Nephron progenitor cell (in vitro differentiated cells): Measurements from ENCODE around the gene AKR1A1.
A peak's percentile ranks its signal among the peaks of the same experiment; 100 is the strongest.

Experiments
- DNase-seq: peaks from one replicate; pipeline ENCODE4 v3.0.0; 2021
- H3K27ac Mint-ChIP-seq: 2 replicates; pipeline ENCODE4 v1.8.0; 2021; ENCODE audit warnings: mild to moderate bottlenecking, moderate library complexity, mixed read lengths
- H3K27me3 Mint-ChIP-seq: 2 replicates; pipeline ENCODE4 v1.8.0; 2021; ENCODE audit warnings: mild to moderate bottlenecking, low read depth, mixed read lengths; ENCODE audit not compliant: poor library complexity
- H3K36me3 Mint-ChIP-seq: 2 replicates; pipeline ENCODE4 v1.8.0; 2021; ENCODE audit warnings: low read depth, mixed read lengths
- H3K4me1 Mint-ChIP-seq: 2 replicates; pipeline ENCODE4 v1.8.0; 2021; ENCODE audit warnings: mixed read lengths
- H3K4me3 Mint-ChIP-seq: 2 replicates; pipeline ENCODE4 v1.8.0; 2021; ENCODE audit warnings: mild to moderate bottlenecking, moderate library complexity, mixed read lengths
- H3K9me3 Mint-ChIP-seq: 2 replicates; pipeline ENCODE4 v1.8.0; 2021; ENCODE audit warnings: mild to moderate bottlenecking, moderate library complexity, mixed read lengths
- TF ChIP-seq, protein P1 (sequence below): fragments of 200-600 bp; sonication (generic); IDR thresholded peaks from 2 replicates; pipeline ENCODE4 v1.5.0; 2021; ENCODE audit warnings: antibody characterized with exemption

AKR1A1 gene

GRCh38 chr1:45610589-45611226, 60.1 kb downstream of the AKR1A1 start:
- no peak for DNase-seq
- Mint-ChIP-seq H3K27me3 (no peaks in the 10 kb centered on the region), H3K4me1 (no peaks in the 10 kb centered on the region), H3K9me3 (no peaks in the 10 kb centered on the region), H3K4me3 (no peak overlapping the region), H3K36me3 (peaks cover 86% of the 10 kb centered on the region), H3K27ac (peak overlapping the region; percentile 88)
- TF ChIP-seq, protein P1, sequence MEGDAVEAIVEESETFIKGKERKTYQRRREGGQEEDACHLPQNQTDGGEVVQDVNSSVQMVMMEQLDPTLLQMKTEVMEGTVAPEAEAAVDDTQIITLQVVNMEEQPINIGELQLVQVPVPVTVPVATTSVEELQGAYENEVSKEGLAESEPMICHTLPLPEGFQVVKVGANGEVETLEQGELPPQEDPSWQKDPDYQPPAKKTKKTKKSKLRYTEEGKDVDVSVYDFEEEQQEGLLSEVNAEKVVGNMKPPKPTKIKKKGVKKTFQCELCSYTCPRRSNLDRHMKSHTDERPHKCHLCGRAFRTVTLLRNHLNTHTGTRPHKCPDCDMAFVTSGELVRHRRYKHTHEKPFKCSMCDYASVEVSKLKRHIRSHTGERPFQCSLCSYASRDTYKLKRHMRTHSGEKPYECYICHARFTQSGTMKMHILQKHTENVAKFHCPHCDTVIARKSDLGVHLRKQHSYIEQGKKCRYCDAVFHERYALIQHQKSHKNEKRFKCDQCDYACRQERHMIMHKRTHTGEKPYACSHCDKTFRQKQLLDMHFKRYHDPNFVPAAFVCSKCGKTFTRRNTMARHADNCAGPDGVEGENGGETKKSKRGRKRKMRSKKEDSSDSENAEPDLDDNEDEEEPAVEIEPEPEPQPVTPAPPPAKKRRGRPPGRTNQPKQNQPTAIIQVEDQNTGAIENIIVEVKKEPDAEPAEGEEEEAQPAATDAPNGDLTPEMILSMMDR = no peak

DNA sequence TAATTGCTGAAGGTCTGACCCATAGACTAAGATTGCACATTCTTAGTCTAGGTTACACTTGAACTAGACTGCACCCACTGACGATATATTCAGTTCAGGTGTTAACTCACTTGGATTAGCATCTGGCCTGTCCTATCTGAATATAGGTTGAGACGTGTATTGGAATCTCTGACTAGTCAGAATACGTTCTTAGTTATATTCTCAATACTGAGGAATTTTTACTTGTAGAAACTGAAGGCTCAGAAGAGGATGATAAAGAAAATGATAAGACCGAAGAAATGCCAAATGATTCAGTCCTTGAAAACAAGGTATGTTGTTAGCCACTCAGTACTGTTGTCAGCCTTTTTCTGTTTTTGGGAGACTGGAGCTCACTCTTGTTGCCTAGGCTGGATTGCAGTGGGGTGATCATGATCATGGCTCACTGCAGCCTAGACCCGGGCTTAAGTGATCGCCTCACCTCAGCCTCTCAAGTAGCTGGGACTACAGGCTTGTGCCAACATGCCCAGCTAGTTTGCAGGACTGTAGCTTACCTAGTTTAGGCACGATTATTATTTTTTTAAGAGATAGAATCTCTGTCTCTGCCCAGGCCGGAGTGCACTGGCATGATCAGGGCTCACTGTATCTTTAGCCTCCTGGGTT, 62.4 kb downstream of the AKR1A1 start:
- Mint-ChIP-seq H3K27ac (peak overlapping the region; percentile 7), H3K4me3 (no peak overlapping the region), H3K4me1 (no peaks in the 10 kb centered on the region)

GRCh38 chr1:45615885-45616284, 65.3 kb downstream of the AKR1A1 start:
- Mint-ChIP-seq H3K27me3 (no peaks in the 10 kb centered on the region), H3K4me1 (no peaks in the 10 kb centered on the region)

More for the DNA sequence above, 62.4 kb downstream of the AKR1A1 start:
- Mint-ChIP-seq H3K36me3 (peaks cover 81% of the 10 kb centered on the region), H3K9me3 (no peaks in the 10 kb centered on the region), H3K27me3 (no peaks in the 10 kb centered on the region)
- TF ChIP-seq, protein P1 = no peak
- no peak for DNase-seq

DNA sequence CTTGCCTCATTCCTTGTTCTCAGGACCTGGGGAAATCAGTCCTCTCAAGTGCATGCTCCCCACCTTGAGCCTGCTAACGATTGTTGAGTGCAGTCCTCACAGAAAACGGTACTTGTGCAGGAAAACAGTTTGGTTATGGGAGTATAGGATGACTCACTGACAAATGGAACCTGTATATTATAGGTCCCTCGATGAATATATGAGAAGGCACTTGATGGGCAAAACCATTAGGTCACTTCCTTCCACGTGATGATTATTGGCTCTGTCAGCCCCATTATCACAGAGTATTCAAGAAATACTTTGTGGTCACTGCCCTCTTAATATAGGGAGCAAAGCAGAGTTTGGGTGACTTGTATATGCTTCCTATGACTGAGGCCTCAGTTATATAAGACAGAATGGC, 67.0 kb downstream of the AKR1A1 start:
- no peak for DNase-seq
- Mint-ChIP-seq H3K27ac (peak overlapping the region; percentile 78), H3K9me3 (no peaks in the 10 kb centered on the region), H3K27me3 (no peaks in the 10 kb centered on the region), H3K4me3 (no peak overlapping the region), H3K36me3 (peaks cover 59% of the 10 kb centered on the region), H3K4me1 (no peaks in the 10 kb centered on the region)
- TF ChIP-seq, protein P1 = no peak

More at GRCh38 chr1:45615885-45616284, 65.3 kb downstream of the AKR1A1 start:
- peak overlapping the region; percentile 50 for H3K27ac Mint-ChIP-seq
- no peak overlapping the region for H3K4me3 Mint-ChIP-seq
- DNase-seq = no peak
- no peaks in the 10 kb centered on the region for H3K9me3 Mint-ChIP-seq
- peaks cover 68% of the 10 kb centered on the region for H3K36me3 Mint-ChIP-seq
- TF ChIP-seq, protein P1 = no peak

DNA sequence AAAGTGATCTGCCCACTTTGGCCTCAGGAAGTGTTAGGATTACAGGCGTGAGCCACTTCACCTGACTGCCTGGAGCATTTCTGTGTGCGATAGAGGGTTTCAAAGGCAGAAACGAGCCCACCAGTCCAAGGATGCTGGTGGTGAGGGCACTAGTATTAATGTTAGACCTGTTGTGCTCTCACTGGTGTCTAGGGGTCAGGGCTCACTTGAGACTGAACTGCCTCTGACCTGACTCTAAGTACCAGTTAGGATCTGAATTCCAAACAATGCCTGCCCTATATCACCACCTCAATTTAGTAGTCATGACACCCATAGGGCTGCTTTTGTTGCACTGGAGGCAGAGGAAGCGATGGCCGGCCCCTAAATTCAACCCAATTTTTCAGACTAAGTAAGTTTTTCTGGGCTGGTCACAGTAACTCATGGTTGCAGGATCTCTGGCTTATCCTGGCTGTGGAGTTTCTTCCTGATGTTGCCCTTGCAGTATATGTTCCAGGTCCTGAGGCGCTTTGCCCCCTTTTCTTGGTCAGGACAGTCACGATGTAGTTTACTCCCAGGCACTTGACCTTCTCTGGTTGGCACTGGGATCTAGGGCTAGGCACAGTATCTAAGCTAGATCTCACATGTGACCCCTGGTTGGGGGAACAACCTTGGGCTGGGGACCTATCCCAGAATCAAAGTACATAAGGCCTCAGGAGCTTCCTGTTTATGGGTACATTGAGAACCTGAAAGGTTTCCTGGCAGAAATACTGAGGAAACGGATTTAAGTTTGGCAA, 68.7 kb downstream of the AKR1A1 start:
- H3K4me1 Mint-ChIP-seq = peaks cover 4% of the 10 kb centered on the region
- no peak for DNase-seq
- no peaks in the 10 kb centered on the region for H3K9me3 Mint-ChIP-seq
- peaks cover 56% of the 10 kb centered on the region for H3K36me3 Mint-ChIP-seq
- no peaks in the 10 kb centered on the region for H3K27me3 Mint-ChIP-seq
- TF ChIP-seq, protein P1 = no peak
- H3K4me3 Mint-ChIP-seq = no peak overlapping the region
- H3K27ac Mint-ChIP-seq = peak overlapping the region; percentile 97
